Keratinocyte (primary cell): ENCODE data around the gene HORMAD2. TPM values are rescaled to one million over a fixed set of nuclear protein-coding genes. Genes with fewer than 3 reads are reported as not detected.

Experiments used
- DNase-seq: peaks from one replicate; pipeline ENCODE4 v3.0.0-alpha.2; 2011; ENCODE audit warnings: low read depth, missing footprints, low spot score
- FAIRE-seq: peaks from 2 replicates; lab custom pipeline; 2011; peaks lifted over from hg19 to GRCh38; lab: Jason Lieb, UNC
- H2AFZ ChIP-seq: 2 replicates; pipeline ENCODE4 v1.6.0; 2012; ENCODE audit warnings: low read length, control low read depth, inconsistent platforms; ENCODE audit not compliant: control insufficient read depth
- H3K27ac ChIP-seq: 2 replicates; pipeline ENCODE4 v1.5.1; 2011; ENCODE audit warnings: low read length; ENCODE audit not compliant: control insufficient read depth, insufficient read depth
- H3K27me3 ChIP-seq: 3 replicates; pipeline ENCODE4 v1.6.0; 2011; ENCODE audit warnings: low read length; ENCODE audit not compliant: control insufficient read depth, insufficient read depth; ENCODE audit errors: extremely low read depth
- H3K36me3 ChIP-seq, 2 experiments: 2 replicates in 1 of 2; 3 replicates in 1 of 2; pipeline ENCODE4 v1.5.1; 2011; ENCODE audit warnings: low read length in 2 of 2, mild to moderate bottlenecking in 1 of 2; ENCODE audit not compliant: control insufficient read depth in 2 of 2, insufficient read depth in 2 of 2; ENCODE audit errors: extremely low read depth in 1 of 2
- H3K4me1 ChIP-seq: 3 replicates; pipeline ENCODE4 v1.5.1; 2011; ENCODE audit warnings: low read length; ENCODE audit not compliant: control insufficient read depth, insufficient read depth; ENCODE audit errors: extremely low read depth
- H3K4me2 ChIP-seq: 3 replicates; pipeline ENCODE4 v1.6.0; 2011; ENCODE audit warnings: low read depth, low read length; ENCODE audit not compliant: control insufficient read depth, insufficient read depth; ENCODE audit errors: extremely low read depth
- H3K4me3 ChIP-seq, 3 experiments: fragments of 200-600 bp in 1 of 3; sonication (generic) in 1 of 3; 2 replicates in 2 of 3; 3 replicates in 1 of 3; pipeline ENCODE4 v1.5.1; 2011 to 2016; ENCODE audit warnings: low read length in 3 of 3, mild to moderate bottlenecking in 3 of 3, control low read depth in 2 of 3, inconsistent platforms in 1 of 3, low read depth in 1 of 3, mixed read lengths in 1 of 3, mixed run types in 1 of 3, moderate library complexity in 1 of 3; ENCODE audit not compliant: control insufficient read depth in 2 of 3, insufficient read depth in 2 of 3; ENCODE audit errors: extremely low read depth in 1 of 3
- H3K79me2 ChIP-seq: 2 replicates; pipeline ENCODE4 v1.6.0; 2012; ENCODE audit warnings: low read length; ENCODE audit not compliant: control insufficient read depth, insufficient read depth
- H3K9ac ChIP-seq: 3 replicates; pipeline ENCODE4 v1.6.0; 2011; ENCODE audit warnings: low read length; ENCODE audit not compliant: control insufficient read depth, insufficient read depth; ENCODE audit errors: extremely low read depth
- H3K9me1 ChIP-seq: 3 replicates; pipeline ENCODE4 v1.6.0; 2011; ENCODE audit warnings: low read length; ENCODE audit not compliant: control insufficient read depth, insufficient read depth; ENCODE audit errors: extremely low read depth
- H3K9me3 ChIP-seq: 2 replicates; pipeline ENCODE4 v1.5.1; 2012; ENCODE audit warnings: low read depth, low read length; ENCODE audit not compliant: control insufficient read depth
- H4K20me1 ChIP-seq: 3 replicates; pipeline ENCODE4 v1.6.0; 2011; ENCODE audit warnings: low read length; ENCODE audit not compliant: control insufficient read depth, insufficient read depth; ENCODE audit errors: extremely low read depth
- CTCF ChIP-seq, 3 experiments: IDR thresholded peaks in 1 of 3; conservative IDR thresholded peaks in 1 of 3; optimal IDR thresholded peaks in 1 of 3; 2 replicates in 2 of 3; 3 replicates in 1 of 3; pipeline versions ENCODE3 to v1.5.1; 2011; ENCODE audit warnings: low read length in 3 of 3, mild to moderate bottlenecking in 3 of 3, moderate library complexity in 2 of 3, control low read depth in 1 of 3, inconsistent platforms in 1 of 3; ENCODE audit not compliant: insufficient read depth in 2 of 3; ENCODE audit errors: extremely low read depth in 1 of 3
- EZH2 ChIP-seq: IDR thresholded peaks from one replicate; pipeline ENCODE4 v1.6.1; 2012; ENCODE audit warnings: inconsistent platforms, mild to moderate bottlenecking, low read length, moderate library complexity
- dilution Hi-C: fragments of 300-500 bp; cut with MboI; formaldehyde crosslinking; loops from one replicate; pipeline ENCODE4 v1.7.0; 2020; ENCODE audit warnings: low sequenced_read_pairs; ENCODE audit not compliant: extremely low pct_ligation_motif_present
- polyA plus RNA-seq, 5 experiments: library from polyadenylated mRNA; depleted of rRNA in 3 of 5; stranded (reverse) in 3 of 5; stranded (forward) in 1 of 5; unstranded in 1 of 5; fragments of >200 nt; gene quantifications; 1 replicate in 1 of 5; 2 replicates in 3 of 5; 3 replicates in 1 of 5; pipeline versions ENCODE4 v1.2.1 to v1.2.3, GENCODE V29; 2011 to 2012; ENCODE audit warnings: missing spikeins in 2 of 5, low read depth in 1 of 5, low replicate concordance in 1 of 5

The HORMAD2 gene
- polyA plus RNA-seq, 1 donor (not counting 4 experiments of a cell fraction or from before 2014, with no cell fraction given): not detected

DNA sequence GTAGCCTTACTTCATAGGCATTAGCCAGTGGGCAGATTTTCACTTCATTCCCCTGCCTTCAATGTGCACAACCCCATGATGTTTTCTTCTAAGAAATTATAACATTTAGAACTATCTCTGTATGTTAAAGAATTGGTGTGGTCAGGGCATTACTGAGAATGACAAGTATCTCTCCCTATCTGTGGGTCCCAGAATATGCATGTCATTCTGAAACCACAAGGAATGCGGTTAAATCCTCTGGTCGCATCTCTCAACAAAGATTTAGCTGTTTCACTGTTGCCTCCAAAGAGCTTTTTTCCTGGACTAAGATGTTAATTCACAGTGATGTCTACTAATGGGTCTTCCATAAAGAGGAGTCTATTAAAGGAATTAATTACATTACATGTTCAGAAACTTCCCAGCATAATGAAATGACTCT lies 103.6 kb downstream of the HORMAD2 start:
- H3K9ac ChIP-seq: no peak overlapping the region
- no peak for DNase-seq

DNA sequence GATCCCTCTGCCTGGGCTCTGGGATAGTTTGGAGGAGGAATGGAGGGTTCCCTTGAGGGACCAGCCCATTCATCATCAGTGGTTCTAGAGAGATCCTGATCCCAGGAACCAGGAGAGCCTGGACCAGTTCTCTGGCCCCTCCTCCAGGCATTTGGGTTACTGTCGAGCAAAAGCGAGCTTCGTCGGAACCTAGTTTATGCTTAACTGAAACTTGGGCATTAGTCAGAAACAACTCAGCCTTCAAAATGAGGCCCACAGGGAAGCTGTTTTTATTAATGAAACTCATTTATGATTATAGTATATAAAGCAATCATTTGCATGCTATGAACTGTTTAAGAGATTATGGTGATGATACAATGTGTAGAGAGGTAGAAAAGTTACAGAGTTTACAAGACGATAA lies 104.9 kb downstream of the HORMAD2 start:
- Histone ChIP-seq H3K9ac (no peak overlapping the region), H3K4me2 (no peak overlapping the region), H3K9me3 (no peaks in the 10 kb centered on the region)

More for the DNA sequence above, 103.6 kb downstream of the HORMAD2 start:
- Histone ChIP-seq H3K4me3 (no peak overlapping the region), H3K4me1 (no peaks in the 10 kb centered on the region), H3K79me2 (no peaks in the 10 kb centered on the region), H3K9me1 (no peaks in the 10 kb centered on the region), H3K27ac (no peak overlapping the region), H4K20me1 (no peaks in the 10 kb centered on the region), H3K9me3 (no peaks in the 10 kb centered on the region), H3K4me2 (no peak overlapping the region), H3K27me3 (no peaks in the 10 kb centered on the region), H3K36me3 (no peaks in the 10 kb centered on the region), H2AFZ (no peak overlapping the region)
- dilution Hi-C loops: no loop called here
- no peak for FAIRE-seq
- TF ChIP-seq EZH2: no peak
- no peak for TF ChIP-seq CTCF (optimal IDR thresholded peaks at IDR 0.05 in 1 of 3, IDR thresholded peaks at IDR 0.05 in 1 of 3, conservative IDR thresholded peaks at IDR 0.05 in 1 of 3; ENCODE audit: extremely low read depth in 1 of 3, insufficient read depth in 2 of 3, low read length in 3 of 3)

More for the DNA sequence above, 104.9 kb downstream of the HORMAD2 start:
- Histone ChIP-seq H3K27me3 (no peaks in the 10 kb centered on the region), H3K4me1 (no peaks in the 10 kb centered on the region), H3K4me3 (no peak overlapping the region), H3K9me1 (no peaks in the 10 kb centered on the region), H2AFZ (no peak overlapping the region), H4K20me1 (no peaks in the 10 kb centered on the region), H3K36me3 (no peaks in the 10 kb centered on the region), H3K79me2 (no peaks in the 10 kb centered on the region), H3K27ac (no peak overlapping the region)
- no peak for TF ChIP-seq EZH2
- TF ChIP-seq CTCF (optimal IDR thresholded peaks at IDR 0.05 in 1 of 3, IDR thresholded peaks at IDR 0.05 in 1 of 3, conservative IDR thresholded peaks at IDR 0.05 in 1 of 3; ENCODE audit: extremely low read depth in 1 of 3, insufficient read depth in 2 of 3, low read length in 3 of 3): no peak
- DNase-seq (no peak), FAIRE-seq (no peak)
- dilution Hi-C loops: no loop called here
